ENCODE measurements around the gene LIPF. TPM values are rescaled to one million over a fixed set of nuclear protein-coding genes. Genes with fewer than 3 reads are reported as not detected.

LIPF gene
- total and polyA plus RNA-seq, 2 experiments from 2014 or later = not detected

- TF ChIP-seq REST (IDR thresholded peaks at IDR 0.05; ENCODE audit: unreplicated experiment) (no peak), POLR2AphosphoS5 (IDR thresholded peaks at IDR 0.05; ENCODE audit: low read depth) (no peak), CREB1 (CRISPR knock-in tag; IDR thresholded peaks at IDR 0.05; ENCODE audit: low read depth) (no peak)
Measured at GRCh38 chr10:88705958-88706357, 41.7 kb downstream of the LIPF start, which contains the start of gene LIPK (continued).

GRCh38 chr10:88707429-88708155 is 43.4 kb downstream of the LIPF start:
- H3K4me1 Mint-ChIP-seq = peaks cover 41% of the 10 kb centered on the region
- no peak for TF ChIP-seq ZNF331 (CRISPR knock-in tag; IDR thresholded peaks at IDR 0.05; ENCODE audit: low read depth)
- no peak for TF ChIP-seq ZNF114 (CRISPR knock-in tag; IDR thresholded peaks at IDR 0.05)
- no peak for TF ChIP-seq NANOG (IDR thresholded peaks at IDR 0.05; ENCODE audit: borderline replicate concordance)
- TF ChIP-seq EZH2 (IDR thresholded peaks at IDR 0.05; ENCODE audit: low read depth, unreplicated experiment) = no peak
- no peak for TF ChIP-seq POLR2AphosphoS5 (IDR thresholded peaks at IDR 0.05; ENCODE audit: low read depth)
- TF ChIP-seq ZNF462 (CRISPR knock-in tag; IDR thresholded peaks at IDR 0.05) = no peak
- no peak for TF ChIP-seq ETS1 (IDR thresholded peaks at IDR 0.05)
- TF ChIP-seq REST (IDR thresholded peaks at IDR 0.05; ENCODE audit: unreplicated experiment) = no peak

More at GRCh38 chr10:88707429-88708155, 43.4 kb downstream of the LIPF start:
- Histone ChIP-seq H4K20me1 (replicated peaks; ENCODE audit: insufficient read depth) (no peaks in the 10 kb centered on the region), H3F3A (replicated peaks; ENCODE audit: low read depth) (no peaks in the 10 kb centered on the region), H3K27me3 (ENCODE audit: insufficient read depth) (peaks cover 93% of the 10 kb centered on the region), H3K27ac (ENCODE audit: low read depth) (no peak overlapping the region), H3K79me2 (replicated peaks; ENCODE audit: insufficient read depth) (no peaks in the 10 kb centered on the region), H3K4me2 (no peak overlapping the region), H3K4me1 (ENCODE audit: insufficient read depth) (peaks cover 10% of the 10 kb centered on the region), H3K36me3 (ENCODE audit: insufficient read depth) (no peaks in the 10 kb centered on the region), H3K4me3 (no peak overlapping the region), H3K9me2 (ENCODE audit: insufficient read depth) (no peaks in the 10 kb centered on the region), H2AFZ (no peak overlapping the region)
- peaks cover 33% of the 10 kb centered on the region for H3K27me3 Mint-ChIP-seq (ENCODE audit: insufficient read depth, low read depth, poor library complexity)
- DNase-seq (ENCODE audit: low spot score) = no peak
- H3K4me3 Mint-ChIP-seq = 0 out of 3 replicates have a peak overlapping the region, but pooled peaks have one; percentile 4
- H3K9me3 Mint-ChIP-seq = peaks cover 3% of the 10 kb centered on the region; the same call in 1 of the 3 replicates
- no peak for ATAC-seq
- no peaks in the 10 kb centered on the region for H3K36me3 Mint-ChIP-seq (ENCODE audit: low read depth)
- no peak overlapping the region for H3K27ac Mint-ChIP-seq
